SK-N-SH (cell line): Measurements from ENCODE around the gene SORCS3.

Source experiments
- CHD2 ChIP-seq: fragments of 150-350 bp; IDR thresholded peaks from 2 replicates; pipeline ENCODE4 v1.6.1; 2018; ENCODE audit warnings: low read length; ENCODE audit not compliant: partially characterized antibody
- EP300 ChIP-seq, 2 experiments: IDR thresholded peaks; 2 replicates each; pipeline versions ENCODE4 v1.4.0 to v1.6.1; 2012; ENCODE audit warnings: borderline replicate concordance in 1 of 2, low read depth in 1 of 2, low read length in 1 of 2
- FOXM1 ChIP-seq: IDR thresholded peaks from 2 replicates; pipeline ENCODE4 v1.4.0; 2012; ENCODE audit warnings: low read depth, mild to moderate bottlenecking
- GABPA ChIP-seq: IDR thresholded peaks from 2 replicates; pipeline ENCODE4 v1.4.0; 2012; ENCODE audit warnings: low read depth, mild to moderate bottlenecking
- GATA2 ChIP-seq: sonication (generic); formaldehyde crosslinking; IDR thresholded peaks from 2 replicates; pipeline ENCODE4 v1.5.0; 2020; ENCODE audit warnings: mild to moderate bottlenecking, missing genetic modification reagents
- JUND ChIP-seq: IDR thresholded peaks from 2 replicates; pipeline ENCODE4 v1.4.0; 2012
- MEF2A ChIP-seq: IDR thresholded peaks from 2 replicates; pipeline ENCODE4 v1.4.0; 2012; ENCODE audit warnings: low read depth, borderline replicate concordance
- POLR2AphosphoS5 ChIP-seq: IDR thresholded peaks from 2 replicates; pipeline ENCODE4 v1.6.1; 2012; ENCODE audit warnings: low read depth, low read length
- RAD21 ChIP-seq: IDR thresholded peaks from 2 replicates; pipeline ENCODE4 v1.6.1; 2012; ENCODE audit warnings: mild to moderate bottlenecking, low read length
- RFX5 ChIP-seq: IDR thresholded peaks from 2 replicates; pipeline ENCODE4 v1.6.1; 2012; ENCODE audit warnings: mild to moderate bottlenecking, improper control_type of control experiment, low read length
- SIN3A ChIP-seq: IDR thresholded peaks from 2 replicates; pipeline ENCODE4 v1.6.1; 2012; ENCODE audit warnings: low read depth, mild to moderate bottlenecking, low read length, moderate library complexity, borderline replicate concordance
- TF ChIP-seq, protein P1 (sequence below): fragments of 200-600 bp; sonication (generic); IDR thresholded peaks from 2 replicates; pipeline ENCODE4 v1.6.1; 2017; ENCODE audit warnings: antibody characterized with exemption, mild to moderate bottlenecking, moderate library complexity
- TF ChIP-seq, protein P2 (sequence below): fragments of 150-350 bp; IDR thresholded peaks from 2 replicates; pipeline ENCODE4 v1.6.1; 2016; ENCODE audit warnings: mild to moderate bottlenecking, low read depth, low read length

DNA sequence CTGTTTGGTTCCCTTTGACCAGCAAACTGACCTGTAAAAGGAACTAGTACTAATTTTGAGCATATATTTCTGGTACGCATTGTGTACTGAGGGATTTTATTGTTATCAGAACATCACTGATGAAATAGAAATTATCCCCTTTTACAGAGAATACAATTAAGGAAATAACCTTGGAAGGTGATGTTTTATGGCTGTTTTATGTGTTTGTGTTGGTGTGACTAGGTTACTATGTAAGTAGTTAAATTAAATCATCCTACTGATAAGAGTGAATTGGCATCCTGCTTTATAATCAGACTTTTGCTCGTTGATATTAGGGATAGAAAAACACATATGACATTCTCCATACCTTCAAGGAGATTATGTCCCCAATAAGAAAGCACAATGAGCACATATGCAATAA is 596.6 kb downstream of the SORCS3 start:
- TF ChIP-seq, protein P1, sequence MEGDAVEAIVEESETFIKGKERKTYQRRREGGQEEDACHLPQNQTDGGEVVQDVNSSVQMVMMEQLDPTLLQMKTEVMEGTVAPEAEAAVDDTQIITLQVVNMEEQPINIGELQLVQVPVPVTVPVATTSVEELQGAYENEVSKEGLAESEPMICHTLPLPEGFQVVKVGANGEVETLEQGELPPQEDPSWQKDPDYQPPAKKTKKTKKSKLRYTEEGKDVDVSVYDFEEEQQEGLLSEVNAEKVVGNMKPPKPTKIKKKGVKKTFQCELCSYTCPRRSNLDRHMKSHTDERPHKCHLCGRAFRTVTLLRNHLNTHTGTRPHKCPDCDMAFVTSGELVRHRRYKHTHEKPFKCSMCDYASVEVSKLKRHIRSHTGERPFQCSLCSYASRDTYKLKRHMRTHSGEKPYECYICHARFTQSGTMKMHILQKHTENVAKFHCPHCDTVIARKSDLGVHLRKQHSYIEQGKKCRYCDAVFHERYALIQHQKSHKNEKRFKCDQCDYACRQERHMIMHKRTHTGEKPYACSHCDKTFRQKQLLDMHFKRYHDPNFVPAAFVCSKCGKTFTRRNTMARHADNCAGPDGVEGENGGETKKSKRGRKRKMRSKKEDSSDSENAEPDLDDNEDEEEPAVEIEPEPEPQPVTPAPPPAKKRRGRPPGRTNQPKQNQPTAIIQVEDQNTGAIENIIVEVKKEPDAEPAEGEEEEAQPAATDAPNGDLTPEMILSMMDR = no peak
- TF ChIP-seq SIN3A (no peak), FOXM1 (no peak), MEF2A (no peak), CHD2 (no peak), GATA2 (CRISPR knock-in tag) (no peak), JUND (no peak), EP300 (IDR thresholded peaks at IDR 0.05; ENCODE audit: borderline replicate concordance in 1 of 2, low read depth in 1 of 2, low read length in 1 of 2) (no peak), RFX5 (no peak), POLR2AphosphoS5 (no peak), RAD21 (no peak), GABPA (no peak)
- TF ChIP-seq, protein P2, sequence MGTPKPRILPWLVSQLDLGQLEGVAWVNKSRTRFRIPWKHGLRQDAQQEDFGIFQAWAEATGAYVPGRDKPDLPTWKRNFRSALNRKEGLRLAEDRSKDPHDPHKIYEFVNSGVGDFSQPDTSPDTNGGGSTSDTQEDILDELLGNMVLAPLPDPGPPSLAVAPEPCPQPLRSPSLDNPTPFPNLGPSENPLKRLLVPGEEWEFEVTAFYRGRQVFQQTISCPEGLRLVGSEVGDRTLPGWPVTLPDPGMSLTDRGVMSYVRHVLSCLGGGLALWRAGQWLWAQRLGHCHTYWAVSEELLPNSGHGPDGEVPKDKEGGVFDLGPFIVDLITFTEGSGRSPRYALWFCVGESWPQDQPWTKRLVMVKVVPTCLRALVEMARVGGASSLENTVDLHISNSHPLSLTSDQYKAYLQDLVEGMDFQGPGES = no peak
